HG03460 (cell line): ENCODE measurements around the gene SLC6A19.

Experiments used
- ATAC-seq: cut with Tn5 transposase; IDR thresholded peaks from one replicate; pipeline ENCODE4 v1.9.1; 2021; ENCODE audit not compliant: unreplicated experiment

Gene SLC6A19

DNA sequence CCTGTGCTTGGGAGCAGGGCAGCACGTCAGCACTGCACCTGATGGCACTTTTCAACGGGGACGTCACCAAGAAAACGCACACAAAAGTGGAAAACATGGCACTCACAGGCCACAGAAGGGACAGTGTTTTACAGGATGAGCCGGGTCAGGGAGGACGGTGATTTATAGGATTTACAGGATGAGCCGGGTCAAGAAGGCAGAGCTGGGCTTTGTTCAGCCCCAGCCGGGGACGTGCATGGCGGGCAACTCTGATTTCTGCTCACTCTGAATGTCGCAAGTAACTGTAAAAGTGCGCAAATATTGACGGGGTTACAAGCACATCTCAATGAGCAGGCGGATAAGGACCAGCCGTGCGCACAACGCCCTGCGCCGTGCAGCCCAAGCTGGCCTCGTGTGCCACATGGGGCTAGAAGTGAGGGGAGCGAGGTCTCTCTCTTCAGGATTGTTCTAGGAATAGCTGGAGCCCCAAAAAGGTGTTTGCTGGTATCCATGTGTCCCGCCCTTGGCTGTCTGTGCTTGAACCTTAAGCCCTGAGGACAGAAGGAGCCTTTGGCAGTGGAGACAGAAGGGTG, 40.2 kb downstream of the SLC6A19 start:
- no peak for ATAC-seq

DNA sequence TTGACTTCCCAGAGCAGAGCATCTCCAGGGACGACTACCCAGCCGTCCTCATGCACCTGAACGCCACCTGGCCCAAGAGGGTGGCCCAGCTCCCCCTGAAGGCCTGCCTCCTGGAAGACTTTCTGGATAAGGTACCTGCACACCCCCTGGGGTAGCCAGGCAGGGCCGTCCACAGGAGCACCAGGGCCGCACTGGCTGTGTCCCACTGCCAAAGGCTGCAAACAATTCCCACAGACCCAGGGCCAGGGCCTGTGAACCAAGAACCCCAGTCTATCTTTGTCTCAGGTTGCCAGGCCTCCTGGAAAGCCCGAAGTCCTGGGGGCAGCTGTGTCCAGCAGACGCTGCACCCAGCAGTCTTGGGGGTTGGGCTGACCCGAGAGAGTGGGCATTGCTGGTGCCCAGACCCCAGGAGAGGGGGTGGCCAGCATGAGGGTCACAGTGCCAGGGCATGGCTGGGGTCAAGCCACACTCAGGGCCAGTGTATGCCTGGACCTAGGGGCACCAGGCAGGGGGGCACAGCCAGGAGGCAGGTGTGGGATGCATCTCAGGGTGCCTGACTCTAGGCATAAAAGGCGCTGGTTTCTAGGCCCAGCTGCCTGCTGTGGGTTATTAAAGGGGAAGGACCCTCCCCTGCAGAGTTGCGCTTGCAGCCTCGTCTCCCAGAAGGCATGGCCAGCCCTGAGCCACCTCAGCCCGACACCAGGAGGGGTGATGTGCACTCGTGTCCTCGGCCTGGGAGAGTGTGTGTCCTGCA, 41.5 kb downstream of the SLC6A19 start:
- no peak for ATAC-seq

DNA sequence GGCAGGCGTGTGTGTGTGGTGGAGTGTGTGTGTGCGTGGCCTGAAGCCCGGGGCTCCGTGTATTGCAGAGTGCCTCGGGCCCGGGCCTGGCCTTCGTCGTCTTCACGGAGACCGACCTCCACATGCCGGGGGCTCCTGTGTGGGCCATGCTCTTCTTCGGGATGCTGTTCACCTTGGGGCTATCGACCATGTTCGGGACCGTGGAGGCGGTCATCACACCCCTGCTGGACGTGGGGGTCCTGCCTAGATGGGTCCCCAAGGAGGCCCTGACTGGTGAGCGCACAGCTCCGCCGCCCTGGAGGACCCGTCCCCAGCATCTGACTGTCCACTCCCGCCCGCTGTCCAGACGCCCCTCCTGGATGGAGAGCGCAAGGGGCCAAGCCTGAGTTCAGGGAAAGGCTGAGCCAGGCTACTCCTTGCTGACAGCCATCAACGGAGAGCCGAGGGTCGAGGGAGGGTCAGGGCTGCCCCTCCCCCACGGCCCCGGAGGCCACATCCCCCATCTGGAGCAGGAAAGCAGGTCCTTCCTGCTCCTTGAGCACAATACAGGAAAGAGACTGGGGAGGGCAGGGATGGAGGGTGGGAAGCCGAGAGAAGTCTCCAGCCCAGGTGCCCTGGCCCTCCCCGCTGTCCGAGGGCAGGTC, 42.2 kb downstream of the SLC6A19 start:
- no peak for ATAC-seq

DNA sequence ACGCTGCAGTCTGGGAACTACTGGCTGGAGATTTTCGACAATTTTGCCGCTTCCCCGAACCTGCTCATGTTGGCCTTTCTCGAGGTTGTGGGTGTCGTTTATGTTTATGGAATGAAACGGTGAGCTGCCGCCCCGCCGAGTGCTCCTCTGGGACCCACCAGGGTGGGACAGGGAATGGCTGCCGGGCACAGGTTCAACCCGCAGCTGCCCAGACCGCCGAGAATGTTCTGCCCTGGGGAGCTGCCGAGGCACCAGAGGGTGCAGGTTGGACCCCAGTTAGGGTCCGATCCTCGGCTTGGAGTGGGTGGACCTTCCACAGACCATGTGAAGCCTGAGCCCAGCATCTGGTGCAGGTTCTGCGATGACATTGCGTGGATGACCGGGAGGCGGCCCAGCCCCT, 42.9 kb downstream of the SLC6A19 start:
- ATAC-seq = no peak

DNA sequence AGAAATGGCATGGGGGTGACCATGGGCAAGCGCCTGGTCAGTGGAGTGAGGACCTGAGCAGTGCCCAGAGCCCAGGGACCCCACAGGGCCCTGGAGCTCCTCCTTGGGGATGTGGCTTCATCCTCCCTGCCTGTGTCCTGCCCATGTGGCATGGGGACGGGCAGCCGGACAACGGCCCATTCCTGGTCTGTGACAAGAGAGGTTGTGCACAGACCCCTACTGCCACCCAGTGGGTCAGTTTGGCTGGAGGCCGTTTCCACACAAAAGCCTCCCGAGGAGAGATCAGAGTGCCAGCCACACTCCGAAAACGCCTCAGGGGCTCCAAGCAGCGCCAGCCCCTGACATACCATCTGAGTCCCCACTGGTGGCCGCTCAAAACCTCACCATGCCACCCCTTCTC, 43.6 kb downstream of the SLC6A19 start:
- no peak for ATAC-seq

DNA sequence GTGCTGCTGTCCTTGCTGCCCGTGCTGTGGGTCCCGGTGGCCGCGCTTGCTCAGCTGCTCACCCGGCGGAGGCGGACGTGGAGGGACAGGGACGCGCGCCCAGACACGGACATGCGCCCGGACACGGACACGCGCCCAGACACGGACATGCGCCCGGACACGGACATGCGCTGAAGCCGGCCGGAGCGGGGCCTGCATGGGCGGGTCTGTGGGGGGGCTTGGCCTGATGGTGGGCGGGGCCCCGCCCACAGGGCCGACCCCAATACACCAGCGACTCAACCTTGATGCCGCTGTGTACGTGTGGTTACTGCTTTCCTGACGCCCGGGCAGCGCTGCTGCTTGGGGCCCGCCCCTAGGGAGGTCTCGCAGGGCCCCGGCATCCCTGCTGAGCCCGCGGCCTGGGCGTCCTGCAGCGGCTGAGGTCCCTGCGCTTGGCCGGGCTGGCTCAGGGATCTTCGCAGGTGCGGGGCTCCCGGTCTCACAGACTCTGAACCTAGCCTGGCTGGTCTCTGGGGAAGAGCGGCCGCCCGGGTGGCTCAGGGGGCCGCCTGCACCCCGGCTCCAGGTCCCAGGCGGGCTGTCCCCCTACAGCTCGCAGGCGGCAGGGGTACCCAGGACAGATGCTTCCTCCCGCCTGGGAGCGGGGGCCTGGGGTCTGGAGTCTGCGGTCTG, 44.6 kb downstream of the SLC6A19 start:
- ATAC-seq = no peak

DNA sequence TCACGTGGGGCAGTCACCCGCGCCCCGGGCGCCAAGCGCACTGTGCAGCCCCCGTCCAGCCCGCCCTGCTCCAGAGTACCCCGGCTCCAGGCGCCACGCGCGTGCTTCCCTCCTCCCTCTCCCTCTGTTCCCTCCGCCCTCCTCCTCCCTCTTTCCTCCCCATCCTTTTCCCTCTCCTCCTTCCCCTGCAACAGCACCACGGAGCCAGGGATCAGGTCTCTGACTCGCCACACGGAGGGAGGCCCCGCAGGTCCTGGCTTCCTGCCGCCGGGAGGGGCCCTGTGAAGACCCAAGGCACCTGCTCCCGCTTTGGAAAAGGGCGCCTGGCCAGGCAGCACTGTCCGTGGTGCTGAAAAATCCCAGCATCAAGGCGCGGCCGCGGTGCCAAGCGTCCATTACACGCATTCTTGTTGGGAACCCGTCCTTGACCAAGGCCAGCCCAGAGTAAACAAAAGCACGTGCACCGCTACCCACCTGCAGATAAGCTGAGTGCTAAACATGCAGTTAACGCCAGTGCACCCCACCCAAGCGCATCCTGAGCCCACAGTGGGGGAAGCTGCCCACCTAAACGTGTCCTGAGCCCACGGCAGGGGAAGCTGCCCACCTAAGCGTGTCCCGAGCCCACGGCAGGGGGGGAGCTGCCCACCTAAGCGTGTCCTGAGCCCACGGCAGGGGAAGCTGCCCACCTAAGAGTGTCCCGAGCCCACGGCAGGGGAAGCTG, 45.5 kb downstream of the SLC6A19 start:
- ATAC-seq = no peak

DNA sequence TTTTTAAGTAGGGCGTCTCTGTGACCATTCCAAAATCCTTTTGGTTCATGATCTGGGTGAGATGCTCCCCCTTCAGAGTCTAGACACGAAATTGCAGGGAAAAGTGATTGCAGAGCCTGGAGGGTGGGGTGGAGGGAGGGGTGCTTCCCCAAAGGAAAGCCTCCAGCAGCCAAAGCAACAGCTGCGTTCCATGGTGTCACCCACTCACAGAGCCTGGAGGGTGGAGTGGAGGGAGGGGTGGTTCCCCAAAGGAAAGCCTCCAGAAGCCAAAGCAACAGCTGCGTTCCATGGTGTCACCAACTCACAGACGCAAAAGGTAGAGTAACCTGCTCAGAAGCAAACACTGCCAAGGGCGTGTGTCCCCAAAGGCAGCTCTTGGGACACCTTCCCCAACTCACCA, 46.4 kb downstream of the SLC6A19 start:
- no peak for ATAC-seq

DNA sequence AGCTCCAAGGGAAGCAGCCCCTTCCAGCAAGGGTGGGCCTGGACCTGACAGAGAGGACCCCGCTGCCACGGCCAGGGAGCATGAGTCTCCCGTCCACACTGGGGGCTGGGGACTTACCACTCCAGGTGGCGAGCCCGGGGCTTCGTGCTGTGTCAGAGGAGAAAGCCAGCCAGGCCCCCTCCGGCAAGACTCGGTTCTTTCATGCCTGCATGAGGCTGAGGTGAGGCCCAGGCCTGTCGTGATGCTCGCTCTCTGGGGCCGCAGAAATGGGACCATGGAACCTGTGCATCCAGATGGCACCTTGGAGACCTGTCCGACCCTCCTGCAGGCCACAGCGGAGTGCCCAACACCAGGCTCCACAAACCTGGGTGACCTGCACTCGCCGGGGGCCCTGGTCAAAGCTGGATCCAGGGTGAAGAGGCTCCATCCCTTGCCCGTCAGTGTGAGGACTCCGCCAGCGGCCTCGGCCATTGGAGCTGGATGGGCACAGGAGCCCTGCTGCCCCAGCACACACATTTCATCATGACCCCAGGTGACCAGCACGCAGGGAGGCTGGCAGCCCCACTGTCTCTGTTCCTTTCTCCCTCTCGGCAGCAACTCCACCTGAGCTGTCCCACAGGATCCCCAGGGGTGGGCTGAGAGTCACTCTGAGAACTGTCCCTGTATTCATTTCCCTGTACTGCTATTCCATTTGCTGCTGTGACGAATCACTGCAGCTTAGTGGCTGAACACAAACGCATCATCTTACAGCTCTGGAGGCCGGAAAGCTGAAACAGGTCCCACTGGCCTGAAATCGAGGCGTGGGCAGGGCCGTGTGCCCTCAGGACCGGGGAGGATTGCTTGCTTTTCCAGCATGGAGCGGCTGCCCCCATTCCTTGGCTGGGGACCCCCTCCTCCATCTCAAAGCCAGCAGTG, 48.2 kb downstream of the SLC6A19 start:
- no peak for ATAC-seq

DNA sequence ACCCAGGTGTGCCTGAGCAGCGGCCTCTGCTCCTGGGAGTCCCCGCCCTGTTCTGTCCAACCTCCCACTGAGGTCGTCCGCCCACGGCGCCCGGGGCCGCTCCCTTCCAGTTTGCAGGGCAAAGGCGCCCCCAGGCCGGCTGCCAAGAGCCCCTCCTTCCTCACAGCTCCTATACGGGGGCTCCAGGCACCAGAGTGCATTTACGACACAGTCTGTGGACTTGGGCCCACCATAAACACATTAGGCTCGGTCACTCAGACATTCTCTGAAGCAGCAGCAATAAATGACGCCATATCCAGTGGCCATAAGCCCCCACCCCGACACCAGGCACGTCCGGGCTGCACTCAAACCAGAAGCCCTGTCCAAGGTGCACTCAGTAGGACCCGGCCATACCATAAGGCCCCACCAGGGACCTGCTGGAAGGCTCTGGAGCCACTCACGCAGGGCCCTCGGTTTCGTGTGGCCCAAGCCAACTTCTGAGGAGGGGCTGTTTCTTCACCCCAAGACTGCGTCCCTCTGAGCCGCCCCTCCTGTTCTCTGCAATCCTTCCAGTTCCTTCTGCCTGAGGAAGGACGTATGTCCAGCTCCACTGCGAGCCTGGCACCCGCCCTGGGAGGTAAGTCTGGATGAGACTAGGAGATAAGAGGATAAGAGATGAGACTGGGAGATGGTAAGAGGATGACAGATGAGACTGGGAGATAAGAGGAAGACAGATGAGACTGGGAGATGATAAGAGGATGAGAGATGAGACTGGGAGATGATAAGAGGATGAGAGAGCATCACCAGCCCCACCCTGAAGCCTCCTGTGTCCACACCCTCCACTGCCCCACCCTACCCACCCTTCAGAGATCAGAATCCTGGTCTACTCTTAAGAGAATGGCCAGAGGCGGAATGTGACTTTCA, 50.5 kb downstream of the SLC6A19 start:
- no peak for ATAC-seq

DNA sequence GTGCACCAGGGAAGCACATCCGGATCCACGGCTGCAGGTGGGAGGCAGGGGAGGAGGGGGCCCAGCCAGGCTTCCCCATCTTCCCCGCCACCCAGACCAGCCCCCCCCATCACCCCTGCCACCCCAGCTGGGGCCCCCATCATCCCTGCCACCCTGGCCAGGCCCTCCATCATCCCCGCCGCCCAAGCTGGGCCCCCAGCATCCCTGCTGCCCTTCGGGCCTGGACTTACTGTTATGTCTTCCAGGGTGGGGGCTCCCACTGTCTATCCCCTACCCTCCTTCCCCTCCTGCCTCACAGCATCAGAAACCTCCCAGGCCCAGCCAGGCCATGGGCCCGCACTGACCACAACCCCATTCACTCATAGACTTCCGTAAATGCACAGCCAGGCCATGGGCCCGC, 51.3 kb downstream of the SLC6A19 start:
- ATAC-seq = no peak

DNA sequence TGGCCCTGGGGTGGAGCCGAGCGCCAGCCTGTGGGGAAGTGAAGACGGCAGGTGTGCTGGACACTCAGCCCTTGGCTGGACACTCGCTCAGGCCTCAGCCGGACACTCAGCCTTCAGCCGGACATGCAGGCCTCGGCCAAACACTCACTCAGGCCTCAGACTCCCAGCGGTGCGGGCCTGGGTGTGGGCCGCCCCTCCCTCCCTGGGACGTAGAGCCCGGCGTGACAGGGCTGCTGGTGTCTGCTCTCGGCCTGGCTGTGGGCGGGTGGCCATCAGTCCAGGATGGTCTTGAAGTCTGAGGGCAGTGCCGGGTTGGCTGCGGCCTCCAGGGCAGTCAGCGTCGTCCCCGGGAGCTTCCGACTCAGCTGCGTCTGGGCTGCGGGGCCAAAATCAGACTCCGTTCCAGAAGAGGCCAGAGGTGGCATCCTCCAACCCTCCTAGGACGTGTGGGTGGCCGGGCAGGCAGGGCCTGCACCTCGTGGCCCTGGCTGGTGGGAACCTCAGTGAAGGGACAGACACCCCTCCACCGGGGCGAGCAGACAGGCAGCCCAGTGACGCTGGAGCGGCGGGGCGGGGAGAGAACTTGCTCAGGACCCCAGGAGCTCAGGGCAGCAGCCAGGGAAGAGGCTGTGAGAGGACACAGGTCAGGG, 52.2 kb downstream of the SLC6A19 start:
- ATAC-seq = no peak

DNA sequence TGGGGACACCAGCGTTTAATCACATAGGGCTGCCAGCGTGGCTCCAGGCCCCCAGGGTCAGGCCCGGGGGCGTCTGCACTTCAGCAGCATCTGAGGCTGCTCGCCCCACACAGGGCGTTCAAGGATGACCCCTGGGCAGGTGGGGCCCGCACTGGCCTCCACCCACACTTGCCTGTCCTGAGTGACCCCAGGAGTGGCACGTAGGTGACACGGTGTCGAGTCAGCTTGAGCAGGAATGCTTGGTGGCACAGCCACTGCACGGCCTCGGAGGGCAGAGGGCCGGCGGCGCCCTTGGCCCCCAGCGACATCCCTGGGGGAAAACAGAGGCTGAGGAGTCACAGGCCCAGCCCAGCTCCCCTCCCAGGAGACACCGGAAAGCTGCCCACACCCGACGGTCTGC, 52.8 kb downstream of the SLC6A19 start:
- no peak for ATAC-seq

DNA sequence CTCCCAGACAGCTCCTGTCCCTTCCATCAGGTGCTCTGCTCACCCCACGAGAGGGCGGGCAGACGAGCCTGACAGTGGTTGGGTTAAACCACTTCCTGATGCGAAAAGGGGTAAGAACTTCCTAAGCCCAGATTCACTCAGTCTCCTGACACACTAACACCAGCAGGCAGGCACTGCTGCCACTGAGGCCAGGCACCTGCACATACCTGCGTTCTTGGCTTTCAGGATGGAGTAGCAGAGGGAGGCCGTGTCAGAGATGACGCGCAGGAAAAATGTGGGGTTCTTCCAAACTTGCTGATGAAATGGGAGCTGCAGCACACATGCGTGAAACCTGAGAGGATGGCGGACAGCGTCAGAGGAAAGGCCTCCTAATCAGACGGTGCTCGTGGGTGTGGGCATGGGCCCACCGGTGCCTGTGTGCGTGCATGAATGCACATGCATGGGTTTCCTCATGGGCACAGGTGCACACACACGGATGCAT, 53.7 kb downstream of the SLC6A19 start:
- no peak for ATAC-seq

DNA sequence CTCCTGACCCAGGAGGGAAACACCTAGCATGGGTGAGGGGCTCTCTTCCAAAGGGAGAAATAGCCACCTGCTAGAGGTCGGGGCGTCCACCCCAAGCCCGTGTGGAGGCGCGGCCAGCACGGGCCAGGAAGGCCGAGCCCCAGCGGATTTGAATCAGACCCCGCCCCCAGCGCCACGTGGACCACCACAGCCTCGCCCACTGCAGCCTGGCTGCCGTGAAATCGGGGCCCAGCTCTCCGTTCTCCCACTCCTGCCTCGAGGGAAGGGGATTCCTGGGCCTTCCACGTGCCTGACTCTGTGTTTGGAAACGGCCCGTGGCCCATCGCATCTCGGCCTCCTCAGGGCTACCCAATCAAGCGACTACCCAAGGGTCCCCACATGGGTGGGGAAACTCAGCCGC, 55.4 kb downstream of the SLC6A19 start:
- no peak for ATAC-seq

DNA sequence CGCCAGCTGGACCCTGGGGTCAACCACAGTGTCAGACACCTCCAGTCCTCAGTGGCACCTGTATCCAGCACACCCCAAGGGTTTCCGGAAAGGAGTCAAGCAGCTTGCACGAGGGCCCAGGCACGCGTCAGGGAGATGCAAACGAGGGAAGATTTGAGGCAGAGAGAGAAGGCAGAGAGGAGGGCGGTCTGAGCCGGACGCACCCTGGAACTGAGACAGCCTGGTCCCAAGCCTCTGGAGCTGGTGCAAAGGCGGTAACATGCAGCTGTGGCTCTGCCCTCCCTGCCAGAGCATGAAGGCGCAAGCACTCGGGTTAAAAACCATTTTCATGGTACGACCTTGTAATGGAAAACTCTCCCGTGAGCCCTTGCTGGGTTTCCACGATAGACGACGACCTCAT, 56.0 kb downstream of the SLC6A19 start:
- ATAC-seq = no peak

DNA sequence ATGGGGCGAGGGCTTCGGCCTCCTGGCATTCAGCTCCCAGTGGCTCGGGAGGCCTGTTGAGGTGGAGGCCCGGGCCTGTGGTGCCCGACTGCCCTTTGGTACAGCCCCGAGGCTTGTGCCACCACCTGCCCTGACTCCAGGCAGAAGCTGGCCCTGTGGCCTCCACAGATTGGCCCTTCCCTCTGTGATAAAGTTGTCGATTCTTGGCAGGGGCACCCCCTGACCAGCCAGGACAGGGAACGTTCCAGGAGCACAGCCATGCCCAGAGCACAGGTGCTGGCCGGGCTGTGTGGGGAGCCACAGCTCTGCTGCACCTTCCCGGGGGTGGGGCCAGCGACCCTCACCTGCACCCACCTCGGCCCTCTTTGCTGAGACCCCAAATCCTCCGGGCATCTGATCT, 56.4 kb downstream of the SLC6A19 start:
- ATAC-seq = no peak

DNA sequence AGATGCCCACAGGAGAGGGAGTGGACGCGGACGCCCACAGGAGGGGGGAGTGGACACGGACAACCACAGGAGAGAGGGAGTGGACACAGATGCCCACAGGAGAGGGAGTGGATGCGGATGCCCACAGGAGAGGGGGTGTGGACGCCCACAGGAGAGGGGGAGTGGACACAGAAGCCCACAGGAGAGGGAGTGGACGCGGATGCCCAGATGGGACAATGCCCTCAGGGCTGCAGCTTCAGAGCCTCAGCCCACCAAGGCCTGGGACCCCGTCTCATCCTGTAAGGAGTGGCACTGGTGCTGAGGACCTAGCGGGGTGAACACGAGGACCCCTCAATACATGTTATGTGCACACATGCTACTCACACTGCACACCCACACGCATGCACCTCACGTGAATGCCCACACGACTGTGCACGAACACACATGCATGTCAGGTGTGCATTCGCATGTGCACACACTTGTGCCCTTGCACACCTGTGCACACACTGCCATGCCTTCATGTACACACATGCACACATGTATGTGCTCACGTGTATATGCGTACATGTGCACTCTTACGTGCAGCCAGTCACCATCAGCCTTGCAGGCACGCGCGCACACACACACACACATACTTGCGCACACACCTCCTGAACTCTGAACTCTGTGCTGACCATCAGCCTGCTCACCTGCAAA, 58.5 kb downstream of the SLC6A19 start:
- ATAC-seq = no peak
